Uterus (tissue), 4 donors: ENCODE results near the gene CRMP1. TPM values are rescaled to one million over a fixed set of nuclear protein-coding genes. Genes with fewer than 3 reads are reported as not detected.
"Not testable (repeated sequence)": the region's sequence is repeated elsewhere in the genome, so short reads cannot be mapped to it uniquely, and the experiment has no call there.

Source experiments
- DNase-seq, 2 donors: peaks; one replicate each; pipeline ENCODE4 v3.0.0-alpha.2; 2019 to 2020
- H3K27ac ChIP-seq, 2 donors: fragments of 200-600 bp; sonication (generic); 1 replicate in 1 of 2; 2 replicates in 1 of 2; pipeline ENCODE4 v1.5.1; 2016 to 2018
- H3K27me3 ChIP-seq, 2 donors: fragments of 200-600 bp; sonication (generic); one replicate each; pipeline ENCODE4 v1.5.1; 2018 to 2019; ENCODE audit warnings: control low read depth in 1 of 2
- H3K36me3 ChIP-seq, 2 donors: fragments of 200-600 bp; sonication (generic); one replicate each; pipeline ENCODE4 v1.5.1; 2019; ENCODE audit warnings: control low read depth in 1 of 2
- H3K4me1 ChIP-seq, 2 donors: fragments of 200-600 bp; sonication (generic); one replicate each; pipeline ENCODE4 v1.5.1; 2018 to 2019; ENCODE audit warnings: control low read depth in 1 of 2
- H3K4me3 ChIP-seq, 2 donors: fragments of 200-600 bp; sonication (generic); 1 replicate in 1 of 2; 2 replicates in 1 of 2; pipeline ENCODE4 v1.5.1; 2018 to 2019; ENCODE audit warnings: mild to moderate bottlenecking in 1 of 2
- H3K9me3 ChIP-seq, 2 donors: fragments of 200-600 bp; sonication (generic); one replicate each; pipeline ENCODE4 v1.5.1; 2019; ENCODE audit warnings: control low read depth in 1 of 2
- POLR2A ChIP-seq, 2 donors: fragments of 450-650 bp; IDR thresholded peaks; one replicate each; pipeline ENCODE4 v1.6.1; 2016; ENCODE audit warnings: antibody characterized with exemption in 2 of 2, mild to moderate bottlenecking in 1 of 2, moderate library complexity in 1 of 2
- intact Hi-C: fragments of 100-400 bp; cut with DNase I; formaldehyde crosslinking; loops from one replicate; pipeline ENCODE4 v1.15.1; 2023; ENCODE audit warnings: low total_unique reads
- total RNA-seq, 4 donors: library from RNA; depleted of rRNA in 3 of 4; stranded (reverse); fragments of >200 nt in 3 of 4; gene quantifications; one replicate each; pipeline versions ENCODE4 v1.1.0 to v1.2.4, GENCODE V29; 2014 to 2023
- TF ChIP-seq, protein P1 (sequence below), 4 experiments: fragments of 200-600 bp in 2 of 4; fragments of 450-650 bp in 2 of 4; sonication (generic) in 2 of 4; IDR thresholded peaks; one replicate each; pipeline ENCODE4 v1.5.1; 2016 to 2019; ENCODE audit warnings: antibody characterized with exemption in 4 of 4, mild to moderate bottlenecking in 2 of 4, moderate library complexity in 1 of 4
- donor health status: DM: yes; HTN: yes; CAD: no.

CRMP1 gene
- total RNA-seq, 4 donors from 2014 or later = 0.59 to 42.8 (median 2.3) TPM

DNA sequence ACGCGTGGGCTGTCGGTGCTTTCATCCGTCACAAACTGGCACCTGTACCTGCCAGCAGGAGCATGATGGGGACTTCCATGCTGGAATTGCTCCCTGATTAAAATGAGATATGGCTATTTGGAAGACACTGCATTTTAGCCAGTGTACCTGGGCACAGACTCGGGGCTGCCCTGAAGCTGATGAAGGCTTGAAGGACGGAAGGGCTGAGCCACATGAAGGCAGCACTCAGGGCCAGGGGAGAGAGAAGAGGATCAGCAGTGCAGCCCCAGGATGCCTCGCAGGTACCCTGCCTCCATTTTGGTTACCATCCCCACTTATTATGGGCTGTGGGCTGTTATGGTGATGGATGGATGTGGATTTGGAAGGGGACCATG, 79.0 kb downstream of the CRMP1 start:
- intact Hi-C loops = no loop called here
- Histone ChIP-seq H3K4me3 (no peak overlapping the region), H3K27ac (no peak overlapping the region), H3K4me1 (no peaks in the 10 kb centered on the region), H3K27me3 (no peaks in the 10 kb centered on the region), H3K9me3 (peaks cover 0 to 9% of the 10 kb centered on the region in 2 donors), H3K36me3 (no peaks in the 10 kb centered on the region)
- TF ChIP-seq POLR2A (IDR thresholded peaks at IDR 0.05) = no peak
- TF ChIP-seq, protein P1, sequence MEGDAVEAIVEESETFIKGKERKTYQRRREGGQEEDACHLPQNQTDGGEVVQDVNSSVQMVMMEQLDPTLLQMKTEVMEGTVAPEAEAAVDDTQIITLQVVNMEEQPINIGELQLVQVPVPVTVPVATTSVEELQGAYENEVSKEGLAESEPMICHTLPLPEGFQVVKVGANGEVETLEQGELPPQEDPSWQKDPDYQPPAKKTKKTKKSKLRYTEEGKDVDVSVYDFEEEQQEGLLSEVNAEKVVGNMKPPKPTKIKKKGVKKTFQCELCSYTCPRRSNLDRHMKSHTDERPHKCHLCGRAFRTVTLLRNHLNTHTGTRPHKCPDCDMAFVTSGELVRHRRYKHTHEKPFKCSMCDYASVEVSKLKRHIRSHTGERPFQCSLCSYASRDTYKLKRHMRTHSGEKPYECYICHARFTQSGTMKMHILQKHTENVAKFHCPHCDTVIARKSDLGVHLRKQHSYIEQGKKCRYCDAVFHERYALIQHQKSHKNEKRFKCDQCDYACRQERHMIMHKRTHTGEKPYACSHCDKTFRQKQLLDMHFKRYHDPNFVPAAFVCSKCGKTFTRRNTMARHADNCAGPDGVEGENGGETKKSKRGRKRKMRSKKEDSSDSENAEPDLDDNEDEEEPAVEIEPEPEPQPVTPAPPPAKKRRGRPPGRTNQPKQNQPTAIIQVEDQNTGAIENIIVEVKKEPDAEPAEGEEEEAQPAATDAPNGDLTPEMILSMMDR (IDR thresholded peaks at IDR 0.05) = no peak
- no peak for DNase-seq

DNA sequence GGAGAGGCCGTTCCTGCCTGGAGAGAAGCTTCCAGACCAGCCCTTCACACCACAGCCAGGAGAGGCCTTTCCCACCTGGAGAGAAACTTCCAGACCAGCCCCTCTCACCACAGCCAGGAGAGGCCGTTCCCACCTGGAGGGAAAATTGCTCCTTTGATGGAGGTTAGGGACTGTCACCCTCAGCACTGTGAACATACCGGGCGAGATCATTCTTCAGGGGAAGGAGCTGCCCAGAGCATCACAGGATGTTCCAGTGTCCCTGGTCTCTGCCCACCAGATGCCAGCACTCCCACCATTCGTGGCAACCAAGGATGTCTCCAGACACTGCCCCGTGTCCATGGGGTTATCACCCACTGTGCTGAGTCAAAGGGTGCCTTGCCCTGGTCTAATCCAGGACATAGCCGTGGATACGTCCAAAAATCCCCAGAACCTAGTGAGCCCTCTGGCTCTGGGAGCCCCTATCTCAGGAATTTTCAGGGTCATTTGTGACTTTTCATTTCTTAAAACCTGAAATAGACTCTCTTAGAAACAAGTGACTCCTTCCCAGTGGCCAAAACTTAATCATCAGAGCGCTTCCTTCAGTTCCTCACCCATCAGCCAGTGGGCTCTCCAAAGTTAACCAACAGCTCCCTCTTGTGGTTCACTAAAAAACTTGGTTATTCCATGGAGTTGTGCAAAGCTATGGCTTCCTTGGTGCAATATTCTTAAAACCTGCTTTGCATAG, 80.2 kb downstream of the CRMP1 start:
- no peaks in the 10 kb centered on the region for H3K27me3 ChIP-seq
- no peak overlapping the region for H3K4me3 ChIP-seq
- H3K4me1 ChIP-seq = no peaks in the 10 kb centered on the region
- no peak overlapping the region for H3K27ac ChIP-seq
- peak in 1 of 2 donors; percentile 38 for DNase-seq
- peaks cover 0 to 9% of the 10 kb centered on the region in 2 donors for H3K9me3 ChIP-seq
- intact Hi-C loops = no loop called here
- TF ChIP-seq, protein P1 (IDR thresholded peaks at IDR 0.05) = peak; percentile 70 to 75 (median 74)
- TF ChIP-seq POLR2A (IDR thresholded peaks at IDR 0.05) = no peak
- no peaks in the 10 kb centered on the region for H3K36me3 ChIP-seq

DNA sequence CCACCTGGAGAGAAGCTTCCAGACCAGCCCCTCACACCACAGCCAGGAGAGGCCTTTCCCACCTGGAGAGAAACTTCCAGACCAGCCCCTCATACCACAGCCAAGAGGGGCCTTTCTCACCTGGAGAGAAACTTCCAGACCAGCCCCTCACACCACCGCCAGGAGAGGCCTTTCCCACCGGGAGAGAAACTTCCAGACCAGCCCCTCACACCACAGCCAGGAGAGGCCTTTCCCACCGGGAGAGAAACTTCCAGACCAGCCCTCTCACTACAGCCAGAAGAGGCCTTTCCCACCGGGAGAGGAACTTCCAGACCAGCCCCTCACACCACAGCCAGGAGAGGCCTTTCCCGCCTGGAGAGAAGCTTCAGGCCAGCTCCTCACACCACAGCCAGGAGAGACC, 80.8 kb downstream of the CRMP1 start:
- H3K4me3 ChIP-seq, H3K27ac ChIP-seq, H3K9me3 ChIP-seq, DNase-seq, intact Hi-C loops, H3K27me3 ChIP-seq, H3K4me1 ChIP-seq, H3K36me3 ChIP-seq: not testable (repeated sequence)

- Histone ChIP-seq H3K36me3 (no peaks in the 10 kb centered on the region), H3K27me3 (no peaks in the 10 kb centered on the region), H3K4me1 (no peaks in the 10 kb centered on the region), H3K9me3 (peaks cover 0 to 9% of the 10 kb centered on the region in 2 donors), H3K4me3 (no peak overlapping the region), H3K27ac (no peak overlapping the region)
- intact Hi-C loops = no loop called here
- DNase-seq = no peak
- TF ChIP-seq, protein P1 (IDR thresholded peaks at IDR 0.05) = no peak
- no peak for TF ChIP-seq POLR2A (IDR thresholded peaks at IDR 0.05)
Measured at GRCh38 chr4:5810770-5811430, 82.0 kb downstream of the CRMP1 start.

DNA sequence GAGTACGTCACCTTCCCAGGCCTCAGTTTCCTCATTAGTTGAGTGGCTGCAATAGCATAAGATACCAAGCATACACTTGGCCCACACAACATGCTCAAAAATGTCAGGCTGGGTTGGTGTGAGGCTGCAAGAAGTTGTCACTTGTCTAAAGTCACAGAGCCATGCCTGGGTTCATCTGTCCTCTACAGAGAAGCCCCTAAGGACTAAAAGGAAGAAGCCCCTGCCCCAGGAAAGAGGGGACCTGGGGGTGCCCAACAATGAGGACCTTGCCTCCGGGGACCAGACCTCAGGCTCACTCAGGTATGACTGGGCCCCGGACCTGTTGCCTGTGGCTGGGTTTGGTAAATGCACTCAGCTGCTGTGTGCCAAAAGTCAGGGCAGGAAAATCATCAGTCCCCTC, 82.7 kb downstream of the CRMP1 start:
- no peaks in the 10 kb centered on the region for H3K36me3 ChIP-seq
- intact Hi-C loops = no loop called here
- no peak for TF ChIP-seq POLR2A (IDR thresholded peaks at IDR 0.05)
- TF ChIP-seq, protein P1 (IDR thresholded peaks at IDR 0.05) = no peak

More for the DNA sequence above, 82.7 kb downstream of the CRMP1 start:
- H3K4me1 ChIP-seq = no peaks in the 10 kb centered on the region
- no peak for DNase-seq
- peaks cover 0 to 9% of the 10 kb centered on the region in 2 donors for H3K9me3 ChIP-seq
- no peaks in the 10 kb centered on the region for H3K27me3 ChIP-seq
- no peak overlapping the region for H3K4me3 ChIP-seq
- no peak overlapping the region for H3K27ac ChIP-seq
